K562 (cell line): ENCODE data around the gene PTPN11.
A peak's percentile ranks its signal among the peaks of the same experiment; 100 is the strongest.

Experiments used
- EP300 ChIP-seq: IDR thresholded peaks from 2 replicates; pipeline ENCODE4 v1.6.1; 2012; ENCODE audit warnings: low read length, improper control_type of control experiment
- ESRRA ChIP-seq: fragments of 450-650 bp; IDR thresholded peaks from 2 replicates; pipeline ENCODE4 v1.6.1; 2014; ENCODE audit warnings: low read depth, mild to moderate bottlenecking, moderate library complexity, borderline replicate concordance
- KAT7 ChIP-seq: sonication (generic); formaldehyde crosslinking; IDR thresholded peaks from 2 replicates; pipeline ENCODE4 v1.8.0; 2022; ENCODE audit warnings: missing genetic modification reagents, mild to moderate bottlenecking, borderline replicate concordance
- POLR2AphosphoS2 ChIP-seq: IDR thresholded peaks from 2 replicates; pipeline ENCODE4 v1.6.1; 2012; ENCODE audit warnings: low read length, improper control_type of control experiment
- TCF7L2 ChIP-seq: fragments of 150-350 bp; IDR thresholded peaks from 2 replicates; pipeline ENCODE4 v1.6.1; 2016; ENCODE audit warnings: low read depth, mild to moderate bottlenecking, low read length, moderate library complexity
- TF ChIP-seq, protein P1 (sequence below), 3 experiments: IDR thresholded peaks in 2 of 3; conservative IDR thresholded peaks in 1 of 3; 2 replicates each; pipeline ENCODE4 v1.5.1; 2011 to 2012; ENCODE audit warnings: low read length in 3 of 3, mild to moderate bottlenecking in 3 of 3, control low read depth in 2 of 3, improper control_type of control experiment in 1 of 3, inconsistent platforms in 1 of 3, low read depth in 1 of 3, mixed read lengths in 1 of 3, moderate library complexity in 1 of 3; ENCODE audit not compliant: insufficient read depth in 2 of 3
- TF ChIP-seq, protein P2 (sequence below): sonication (generic); formaldehyde crosslinking; IDR thresholded peaks from 2 replicates; pipeline ENCODE4 v1.8.1; 2022; ENCODE audit warnings: missing genetic modification reagents

DNA sequence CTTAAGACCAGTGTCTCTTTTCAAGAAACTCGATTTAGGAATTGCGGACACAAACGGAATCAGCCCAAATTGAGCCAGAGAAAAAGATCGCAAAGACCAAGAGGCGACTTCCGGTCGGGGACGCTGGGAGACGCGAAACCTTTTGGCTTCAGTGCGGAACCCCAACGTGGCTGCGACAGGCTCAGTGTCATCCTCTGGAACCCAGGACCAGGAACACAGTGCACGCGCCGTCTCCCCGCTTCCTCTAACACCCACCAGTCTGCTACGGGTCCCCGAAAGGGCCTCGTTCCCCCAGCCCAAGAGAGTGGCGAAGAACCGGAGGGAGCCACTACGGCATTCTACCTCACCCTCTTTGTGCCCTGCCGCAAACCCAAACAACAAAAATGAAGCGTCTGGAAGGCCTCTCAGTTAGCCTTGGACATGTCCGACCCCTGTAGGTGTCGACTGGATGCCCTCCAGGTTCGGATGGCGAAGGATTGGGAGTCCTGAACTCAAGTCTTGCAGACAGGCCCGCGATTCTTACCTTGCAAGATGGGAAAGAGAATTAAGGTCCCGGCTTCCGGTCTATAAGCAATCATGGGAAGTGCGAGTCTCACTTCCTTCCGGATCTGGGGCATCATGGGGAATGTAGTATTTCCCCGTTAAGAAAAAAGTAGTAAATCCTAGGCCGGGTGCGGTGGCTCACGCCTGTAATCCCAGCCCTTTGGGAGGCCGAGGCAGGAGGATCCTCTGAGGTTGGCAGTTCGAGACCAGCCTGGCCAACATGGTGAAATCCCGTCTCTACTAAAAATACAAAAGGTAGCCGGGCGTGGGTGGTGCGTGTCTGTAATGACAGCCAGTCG is 9.5 kb upstream of the PTPN11 start, which contains the start of gene RPL6:
- TF ChIP-seq KAT7 (CRISPR knock-in tag) (peak; percentile 36; the same call in 1 of the 2 replicates), POLR2AphosphoS2 (peak; percentile 73), ESRRA (no peak; the same call in 1 of the 2 replicates), EP300 (peak; percentile 17; the same call in 1 of the 2 replicates), TCF7L2 (no peak)
- TF ChIP-seq, protein P1, sequence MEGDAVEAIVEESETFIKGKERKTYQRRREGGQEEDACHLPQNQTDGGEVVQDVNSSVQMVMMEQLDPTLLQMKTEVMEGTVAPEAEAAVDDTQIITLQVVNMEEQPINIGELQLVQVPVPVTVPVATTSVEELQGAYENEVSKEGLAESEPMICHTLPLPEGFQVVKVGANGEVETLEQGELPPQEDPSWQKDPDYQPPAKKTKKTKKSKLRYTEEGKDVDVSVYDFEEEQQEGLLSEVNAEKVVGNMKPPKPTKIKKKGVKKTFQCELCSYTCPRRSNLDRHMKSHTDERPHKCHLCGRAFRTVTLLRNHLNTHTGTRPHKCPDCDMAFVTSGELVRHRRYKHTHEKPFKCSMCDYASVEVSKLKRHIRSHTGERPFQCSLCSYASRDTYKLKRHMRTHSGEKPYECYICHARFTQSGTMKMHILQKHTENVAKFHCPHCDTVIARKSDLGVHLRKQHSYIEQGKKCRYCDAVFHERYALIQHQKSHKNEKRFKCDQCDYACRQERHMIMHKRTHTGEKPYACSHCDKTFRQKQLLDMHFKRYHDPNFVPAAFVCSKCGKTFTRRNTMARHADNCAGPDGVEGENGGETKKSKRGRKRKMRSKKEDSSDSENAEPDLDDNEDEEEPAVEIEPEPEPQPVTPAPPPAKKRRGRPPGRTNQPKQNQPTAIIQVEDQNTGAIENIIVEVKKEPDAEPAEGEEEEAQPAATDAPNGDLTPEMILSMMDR (IDR thresholded peaks at IDR 0.05 in 2 of 3, conservative IDR thresholded peaks at IDR 0.05 in 1 of 3; ENCODE audit: insufficient read depth in 2 of 3, low read depth in 1 of 3, low read length in 3 of 3), result no peak
- TF ChIP-seq, protein P2, sequence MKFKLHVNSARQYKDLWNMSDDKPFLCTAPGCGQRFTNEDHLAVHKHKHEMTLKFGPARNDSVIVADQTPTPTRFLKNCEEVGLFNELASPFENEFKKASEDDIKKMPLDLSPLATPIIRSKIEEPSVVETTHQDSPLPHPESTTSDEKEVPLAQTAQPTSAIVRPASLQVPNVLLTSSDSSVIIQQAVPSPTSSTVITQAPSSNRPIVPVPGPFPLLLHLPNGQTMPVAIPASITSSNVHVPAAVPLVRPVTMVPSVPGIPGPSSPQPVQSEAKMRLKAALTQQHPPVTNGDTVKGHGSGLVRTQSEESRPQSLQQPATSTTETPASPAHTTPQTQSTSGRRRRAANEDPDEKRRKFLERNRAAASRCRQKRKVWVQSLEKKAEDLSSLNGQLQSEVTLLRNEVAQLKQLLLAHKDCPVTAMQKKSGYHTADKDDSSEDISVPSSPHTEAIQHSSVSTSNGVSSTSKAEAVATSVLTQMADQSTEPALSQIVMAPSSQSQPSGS (CRISPR knock-in tag), result no peak
